GM19468 (cell line): ENCODE results near the gene GTPBP1.

Source experiments
- ATAC-seq: cut with Tn5 transposase; IDR thresholded peaks from one replicate; pipeline ENCODE4 v1.9.1; 2021; ENCODE audit warnings: mild to moderate bottlenecking, moderate library complexity, moderate number of reproducible peaks; ENCODE audit not compliant: unreplicated experiment; ENCODE audit errors: extremely low read depth

Gene GTPBP1

GRCh38 chr22:38724176-38724575 lies 18.4 kb downstream of the GTPBP1 start:
- ATAC-seq = no peak

- no peak for ATAC-seq
Observed at GRCh38 chr22:38724926-38725571, 19.3 kb downstream of the GTPBP1 start.

- no peak for ATAC-seq
Observed at GRCh38 chr22:38725900-38726655, 20.3 kb downstream of the GTPBP1 start.

- ATAC-seq = no peak
Observed at GRCh38 chr22:38727123-38727522, 21.4 kb downstream of the GTPBP1 start.

GRCh38 chr22:38727530-38728451 lies 22.0 kb downstream of the GTPBP1 start:
- ATAC-seq = no peak

GRCh38 chr22:38728871-38729796 lies 23.4 kb downstream of the GTPBP1 start:
- ATAC-seq = no peak

- ATAC-seq = no peak
Observed at GRCh38 chr22:38729946-38730345, 24.2 kb downstream of the GTPBP1 start.

- ATAC-seq = no peak
Observed at GRCh38 chr22:38730411-38730871, 24.7 kb downstream of the GTPBP1 start.

GRCh38 chr22:38731703-38732161 lies 26.0 kb downstream of the GTPBP1 start:
- ATAC-seq = no peak

GRCh38 chr22:38732251-38732815 lies 26.6 kb downstream of the GTPBP1 start:
- ATAC-seq = no peak

- no peak for ATAC-seq
Observed at GRCh38 chr22:38733329-38733723, 27.6 kb downstream of the GTPBP1 start.

GRCh38 chr22:38733724-38734381 lies 28.1 kb downstream of the GTPBP1 start:
- no peak for ATAC-seq

- ATAC-seq = no peak
Observed at GRCh38 chr22:38734421-38735100, 28.8 kb downstream of the GTPBP1 start.

- no peak for ATAC-seq
Observed at GRCh38 chr22:38735126-38735464, 29.4 kb downstream of the GTPBP1 start.

GRCh38 chr22:38735465-38736256 lies 29.9 kb downstream of the GTPBP1 start:
- ATAC-seq = no peak

- no peak for ATAC-seq
Observed at GRCh38 chr22:38736257-38736570, 30.5 kb downstream of the GTPBP1 start.

GRCh38 chr22:38737302-38738060 lies 31.7 kb downstream of the GTPBP1 start:
- no peak for ATAC-seq
